HEK293 (cell line): ENCODE measurements around the gene SMYD2.

Source experiments
- CTCF ChIA-PET: fragments of 350-600 bp; formaldehyde crosslinking; extraction: SDS; loops from one replicate; lab custom pipeline; 2021; ENCODE audit warnings: antibody characterized with exemption; lab: Yijun Ruan, JAX
- POLR2A ChIA-PET: fragments of 300-600 bp; formaldehyde crosslinking; extraction: SDS; loops from one replicate; lab custom pipeline; 2020; ENCODE audit warnings: antibody characterized with exemption, inconsistent platforms; lab: Yijun Ruan, JAX
- H3K27ac ChIP-seq: fragments of 200-500 bp; sonication (Bioruptor generic); 2 replicates; pipeline ENCODE4 v1.5.1; 2014; ENCODE audit warnings: low read depth, low read length, control low read depth, inconsistent platforms; ENCODE audit errors: extremely low read depth
- H3K36me3 ChIP-seq, 2 experiments: fragments of 200-500 bp in 1 of 2; sonication (Bioruptor generic) in 1 of 2; 1 replicate in 1 of 2; 2 replicates in 1 of 2; pipeline ENCODE4 v1.5.1; 2014 to 2017; ENCODE audit warnings: inconsistent platforms in 2 of 2, low read length in 2 of 2; ENCODE audit not compliant: control insufficient read depth in 2 of 2, insufficient read depth in 1 of 2
- H3K4me1 ChIP-seq: fragments of 200-500 bp; sonication (Bioruptor generic); 2 replicates; pipeline ENCODE4 v1.5.1; 2014; ENCODE audit warnings: mild to moderate bottlenecking, low read length, inconsistent platforms; ENCODE audit not compliant: control insufficient read depth, insufficient read depth
- H3K4me3 ChIP-seq: 2 replicates; pipeline ENCODE4 v1.5.1; 2011; ENCODE audit warnings: low read depth, mild to moderate bottlenecking, control low read depth, low read length, moderate library complexity
- H3K9me3 ChIP-seq: fragments of 200-500 bp; sonication (Bioruptor generic); 2 replicates; pipeline ENCODE4 v1.5.1; 2014; ENCODE audit warnings: low read depth, low read length, inconsistent platforms; ENCODE audit not compliant: control insufficient read depth, insufficient read depth
- CTCF ChIP-seq: fragments of 450-650 bp; formaldehyde crosslinking; IDR thresholded peaks from 2 replicates; pipeline ENCODE4 v1.5.1; 2016; ENCODE audit warnings: missing biosample characterization, missing genetic modification characterization
- GLI2 ChIP-seq: fragments of 450-650 bp; formaldehyde crosslinking; IDR thresholded peaks from 2 replicates; pipeline ENCODE4; 2017; ENCODE audit warnings: missing biosample characterization, missing genetic modification characterization, low read depth, borderline replicate concordance
- HOXC10 ChIP-seq: sonication (generic); formaldehyde crosslinking; IDR thresholded peaks from 2 replicates; pipeline ENCODE4 v1.8.1; 2023; ENCODE audit warnings: mild to moderate bottlenecking, missing genetic modification reagents
- KLF16 ChIP-seq: fragments of 450-650 bp; formaldehyde crosslinking; IDR thresholded peaks from 2 replicates; pipeline ENCODE4 v1.5.1; 2017; ENCODE audit warnings: missing biosample characterization, missing genetic modification characterization
- KLF8 ChIP-seq: fragments of 450-650 bp; formaldehyde crosslinking; IDR thresholded peaks from 2 replicates; pipeline ENCODE4 v1.5.1; 2016; ENCODE audit warnings: missing biosample characterization, missing genetic modification characterization
- OVOL3 ChIP-seq: fragments of 450-650 bp; formaldehyde crosslinking; IDR thresholded peaks from 2 replicates; pipeline ENCODE4 v1.5.1; 2016; ENCODE audit warnings: missing biosample characterization, missing genetic modification characterization
- ZNF112 ChIP-seq: fragments of 450-650 bp; formaldehyde crosslinking; IDR thresholded peaks from 2 replicates; pipeline ENCODE4 v1.5.0; 2017; ENCODE audit warnings: missing biosample characterization, missing genetic modification characterization
- ZNF114 ChIP-seq: fragments of 450-650 bp; formaldehyde crosslinking; IDR thresholded peaks from 2 replicates; pipeline ENCODE4 v1.5.0; 2017; ENCODE audit warnings: missing biosample characterization, missing genetic modification characterization
- ZNF146 ChIP-seq: fragments of 450-650 bp; formaldehyde crosslinking; IDR thresholded peaks from 2 replicates; pipeline ENCODE4 v1.5.1; 2016; ENCODE audit warnings: missing biosample characterization, missing genetic modification characterization
- ZNF23 ChIP-seq: fragments of 450-650 bp; formaldehyde crosslinking; IDR thresholded peaks from 2 replicates; pipeline ENCODE4 v1.5.1; 2016; ENCODE audit warnings: missing biosample characterization, missing genetic modification characterization, borderline replicate concordance
- ZNF341 ChIP-seq: fragments of 450-650 bp; formaldehyde crosslinking; IDR thresholded peaks from 2 replicates; pipeline ENCODE4; 2016; ENCODE audit warnings: low read depth, missing biosample characterization, missing genetic modification characterization
- ZNF449 ChIP-seq: fragments of 450-650 bp; formaldehyde crosslinking; IDR thresholded peaks from 2 replicates; pipeline ENCODE4 v1.5.1; 2017; ENCODE audit warnings: missing biosample characterization, mild to moderate bottlenecking, missing genetic modification characterization, moderate library complexity
- ZNF518A ChIP-seq: fragments of 450-650 bp; formaldehyde crosslinking; conservative IDR thresholded peaks from 2 replicates; pipeline ENCODE4 v1.5.1; 2016; ENCODE audit warnings: low read depth, missing biosample characterization, missing genetic modification characterization
- ZNF571 ChIP-seq: fragments of 450-650 bp; formaldehyde crosslinking; IDR thresholded peaks from 2 replicates; pipeline ENCODE4 v1.5.0; 2017; ENCODE audit warnings: missing biosample characterization, missing genetic modification characterization
- ZNF626 ChIP-seq: fragments of 450-650 bp; sonication (Bioruptor Pico); formaldehyde crosslinking; IDR thresholded peaks from 2 replicates; pipeline ENCODE4 v1.5.1; 2018; ENCODE audit warnings: missing biosample characterization, missing genetic modification characterization, inconsistent platforms
- TF ChIP-seq, protein P1 (sequence below): fragments of 450-650 bp; formaldehyde crosslinking; IDR thresholded peaks from 2 replicates; pipeline ENCODE4 v1.5.1; 2016; ENCODE audit warnings: missing biosample characterization, missing genetic modification characterization
- TF ChIP-seq, protein P2 (sequence below): fragments of 450-650 bp; formaldehyde crosslinking; IDR thresholded peaks from 2 replicates; pipeline ENCODE4 v1.5.1; 2017; ENCODE audit warnings: missing biosample characterization, missing genetic modification characterization
- TF ChIP-seq, protein P3 (sequence below): fragments of 450-650 bp; formaldehyde crosslinking; IDR thresholded peaks from 2 replicates; pipeline ENCODE4 v1.5.1; 2016; ENCODE audit warnings: missing biosample characterization, missing genetic modification characterization
- TF ChIP-seq, protein P4 (sequence below): fragments of 450-650 bp; formaldehyde crosslinking; IDR thresholded peaks from 2 replicates; pipeline ENCODE4; 2016; ENCODE audit warnings: missing biosample characterization, missing genetic modification characterization

SMYD2 gene

GRCh38 chr1:214364786-214365295, 83.9 kb downstream of the SMYD2 start:
- H3K9me3 ChIP-seq = no peaks in the 10 kb centered on the region
- H3K27ac ChIP-seq = no peak overlapping the region
- ChIA-PET POLR2A (no interaction called here), CTCF (no interaction called here)
- TF ChIP-seq GLI2 (tag by site-specific recombination) = no peak
- TF ChIP-seq ZNF518A (tag by site-specific recombination) = no peak
- no peak for TF ChIP-seq CTCF (tag by site-specific recombination)
- no peak for TF ChIP-seq ZNF571 (tag by site-specific recombination)
- no peak for TF ChIP-seq ZNF626 (tag by site-specific recombination)
- no peak for TF ChIP-seq ZNF449
- TF ChIP-seq KLF16 = no peak
- TF ChIP-seq OVOL3 (tag by site-specific recombination) = no peak
- TF ChIP-seq ZNF146 (tag by site-specific recombination) = no peak
- TF ChIP-seq, protein P1, sequence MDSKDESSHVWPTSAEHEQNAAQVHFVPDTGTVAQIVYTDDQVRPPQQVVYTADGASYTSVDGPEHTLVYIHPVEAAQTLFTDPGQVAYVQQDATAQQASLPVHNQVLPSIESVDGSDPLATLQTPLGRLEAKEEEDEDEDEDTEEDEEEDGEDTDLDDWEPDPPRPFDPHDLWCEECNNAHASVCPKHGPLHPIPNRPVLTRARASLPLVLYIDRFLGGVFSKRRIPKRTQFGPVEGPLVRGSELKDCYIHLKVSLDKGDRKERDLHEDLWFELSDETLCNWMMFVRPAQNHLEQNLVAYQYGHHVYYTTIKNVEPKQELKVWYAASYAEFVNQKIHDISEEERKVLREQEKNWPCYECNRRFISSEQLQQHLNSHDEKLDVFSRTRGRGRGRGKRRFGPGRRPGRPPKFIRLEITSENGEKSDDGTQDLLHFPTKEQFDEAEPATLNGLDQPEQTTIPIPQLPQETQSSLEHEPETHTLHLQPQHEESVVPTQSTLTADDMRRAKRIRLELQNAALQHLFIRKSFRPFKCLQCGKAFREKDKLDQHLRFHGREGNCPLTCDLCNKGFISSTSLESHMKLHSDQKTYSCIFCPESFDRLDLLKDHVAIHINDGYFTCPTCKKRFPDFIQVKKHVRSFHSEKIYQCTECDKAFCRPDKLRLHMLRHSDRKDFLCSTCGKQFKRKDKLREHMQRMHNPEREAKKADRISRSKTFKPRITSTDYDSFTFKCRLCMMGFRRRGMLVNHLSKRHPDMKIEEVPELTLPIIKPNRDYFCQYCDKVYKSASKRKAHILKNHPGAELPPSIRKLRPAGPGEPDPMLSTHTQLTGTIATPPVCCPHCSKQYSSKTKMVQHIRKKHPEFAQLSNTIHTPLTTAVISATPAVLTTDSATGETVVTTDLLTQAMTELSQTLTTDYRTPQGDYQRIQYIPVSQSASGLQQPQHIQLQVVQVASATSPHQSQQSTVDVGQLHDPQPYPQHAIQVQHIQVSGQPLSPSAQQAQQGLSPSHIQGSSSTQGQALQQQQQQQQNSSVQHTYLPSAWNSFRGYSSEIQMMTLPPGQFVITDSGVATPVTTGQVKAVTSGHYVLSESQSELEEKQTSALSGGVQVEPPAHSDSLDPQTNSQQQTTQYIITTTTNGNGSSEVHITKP (tag by site-specific recombination) = no peak
- TF ChIP-seq ZNF112 (tag by site-specific recombination) = no peak
- no peak for TF ChIP-seq ZNF114 (tag by site-specific recombination)
- TF ChIP-seq KLF8 (tag by site-specific recombination) = no peak
- TF ChIP-seq ZNF23 (tag by site-specific recombination) = no peak
- TF ChIP-seq, protein P2, sequence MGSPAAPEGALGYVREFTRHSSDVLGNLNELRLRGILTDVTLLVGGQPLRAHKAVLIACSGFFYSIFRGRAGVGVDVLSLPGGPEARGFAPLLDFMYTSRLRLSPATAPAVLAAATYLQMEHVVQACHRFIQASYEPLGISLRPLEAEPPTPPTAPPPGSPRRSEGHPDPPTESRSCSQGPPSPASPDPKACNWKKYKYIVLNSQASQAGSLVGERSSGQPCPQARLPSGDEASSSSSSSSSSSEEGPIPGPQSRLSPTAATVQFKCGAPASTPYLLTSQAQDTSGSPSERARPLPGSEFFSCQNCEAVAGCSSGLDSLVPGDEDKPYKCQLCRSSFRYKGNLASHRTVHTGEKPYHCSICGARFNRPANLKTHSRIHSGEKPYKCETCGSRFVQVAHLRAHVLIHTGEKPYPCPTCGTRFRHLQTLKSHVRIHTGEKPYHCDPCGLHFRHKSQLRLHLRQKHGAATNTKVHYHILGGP = no peak
- TF ChIP-seq, protein P3, sequence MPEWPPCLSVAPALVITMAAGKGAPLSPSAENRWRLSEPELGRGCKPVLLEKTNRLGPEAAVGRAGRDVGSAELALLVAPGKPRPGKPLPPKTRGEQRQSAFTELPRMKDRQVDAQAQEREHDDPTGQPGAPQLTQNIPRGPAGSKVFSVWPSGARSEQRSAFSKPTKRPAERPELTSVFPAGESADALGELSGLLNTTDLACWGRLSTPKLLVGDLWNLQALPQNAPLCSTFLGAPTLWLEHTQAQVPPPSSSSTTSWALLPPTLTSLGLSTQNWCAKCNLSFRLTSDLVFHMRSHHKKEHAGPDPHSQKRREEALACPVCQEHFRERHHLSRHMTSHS = no peak
- no peak for TF ChIP-seq ZNF341 (tag by site-specific recombination)
- no peak for TF ChIP-seq HOXC10 (CRISPR knock-in tag)
- TF ChIP-seq, protein P4, sequence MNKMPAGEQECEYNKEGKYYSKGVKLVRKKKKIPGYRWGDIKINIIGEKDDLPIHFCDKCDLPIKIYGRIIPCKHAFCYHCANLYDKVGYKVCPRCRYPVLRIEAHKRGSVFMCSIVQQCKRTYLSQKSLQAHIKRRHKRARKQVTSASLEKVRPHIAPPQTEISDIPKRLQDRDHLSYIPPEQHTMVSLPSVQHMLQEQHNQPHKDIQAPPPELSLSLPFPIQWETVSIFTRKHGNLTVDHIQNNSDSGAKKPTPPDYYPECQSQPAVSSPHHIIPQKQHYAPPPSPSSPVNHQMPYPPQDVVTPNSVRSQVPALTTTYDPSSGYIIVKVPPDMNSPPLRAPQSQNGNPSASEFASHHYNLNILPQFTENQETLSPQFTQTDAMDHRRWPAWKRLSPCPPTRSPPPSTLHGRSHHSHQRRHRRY (tag by site-specific recombination) = no peak
- H3K4me3 ChIP-seq = no peak overlapping the region
- peaks cover 0 to 46% of the 10 kb centered on the region in 2 experiments for H3K36me3 ChIP-seq
- no peaks in the 10 kb centered on the region for H3K4me1 ChIP-seq
